RKO (cell line): Measurements from ENCODE around the gene PCSK4.
A peak's percentile ranks its signal among the peaks of the same experiment; 100 is the strongest.

Experiments used
- DNase-seq: peaks from one replicate; pipeline ENCODE4 v3.0.0-alpha.2; 2016; ENCODE audit warnings: low spot score

Gene PCSK4

GRCh38 chr19:1470055-1470304, 20.2 kb downstream of the PCSK4 start:
- no peak for DNase-seq

GRCh38 chr19:1469255-1470054, 20.7 kb downstream of the PCSK4 start:
- DNase-seq, result no peak

GRCh38 chr19:1468821-1469254, 21.3 kb downstream of the PCSK4 start:
- no peak for DNase-seq

GRCh38 chr19:1468274-1468820, 21.8 kb downstream of the PCSK4 start:
- peak; percentile 47 for DNase-seq

- no peak for DNase-seq
Measured at GRCh38 chr19:1467490-1468273, 22.5 kb downstream of the PCSK4 start.

GRCh38 chr19:1467215-1467489, 23.0 kb downstream of the PCSK4 start:
- no peak for DNase-seq

GRCh38 chr19:1466461-1467214, 23.5 kb downstream of the PCSK4 start:
- DNase-seq, result no peak

GRCh38 chr19:1466018-1466460, 24.1 kb downstream of the PCSK4 start:
- no peak for DNase-seq

GRCh38 chr19:1465191-1466016, 24.7 kb downstream of the PCSK4 start:
- no peak for DNase-seq

- no peak for DNase-seq
Measured at GRCh38 chr19:1461862-1462261, 28.3 kb downstream of the PCSK4 start.

GRCh38 chr19:1460033-1460995, 29.8 kb downstream of the PCSK4 start:
- DNase-seq, result no peak

GRCh38 chr19:1459479-1459878, 30.7 kb downstream of the PCSK4 start:
- no peak for DNase-seq

- DNase-seq, result no peak
Measured at GRCh38 chr19:1457892-1458291, 32.3 kb downstream of the PCSK4 start.

GRCh38 chr19:1457031-1457739, 33.0 kb downstream of the PCSK4 start:
- no peak for DNase-seq

GRCh38 chr19:1456121-1456900, 33.8 kb downstream of the PCSK4 start:
- no peak for DNase-seq

- peak; percentile 81 for DNase-seq
Measured at GRCh38 chr19:1455336-1456120, 34.6 kb downstream of the PCSK4 start.

GRCh38 chr19:1455002-1455335, 35.2 kb downstream of the PCSK4 start:
- DNase-seq, result no peak

- DNase-seq, result peak; percentile 90
Measured at GRCh38 chr19:1453525-1454364, 36.4 kb downstream of the PCSK4 start.
